Measurements from ENCODE around the gene CIDEC.
A peak's percentile ranks its signal among the peaks of the same experiment; 100 is the strongest.

Gene CIDEC

GRCh38 chr3:9820946-9821345 lies 59.1 kb downstream of the CIDEC start:
- H3K79me2 ChIP-seq (ENCODE audit: insufficient read depth, low read length), result no peaks in the 10 kb centered on the region
- H3K4me3 ChIP-seq (ENCODE audit: low read length, poor library complexity, severe bottlenecking), result no peak overlapping the region
- no peaks in the 10 kb centered on the region for H3K9me2 ChIP-seq (replicated peaks; ENCODE audit: low read depth, low read length)
- H3K9me3 ChIP-seq (ENCODE audit: insufficient read depth, low read depth, low read length), result no peaks in the 10 kb centered on the region
- no peaks in the 10 kb centered on the region for H3K27me3 ChIP-seq (ENCODE audit: insufficient read depth, low read length, poor library complexity, severe bottlenecking)
- H3K9ac ChIP-seq (ENCODE audit: low read depth, low read length, poor library complexity, severe bottlenecking), result no peak overlapping the region
- no peaks in the 10 kb centered on the region for H3K4me1 ChIP-seq (ENCODE audit: insufficient read depth, low read length, poor library complexity, severe bottlenecking)
- no peak overlapping the region for H2AFZ ChIP-seq (ENCODE audit: low read length)
- H3K36me3 ChIP-seq (ENCODE audit: insufficient read depth, low read length), result no peaks in the 10 kb centered on the region
- TF ChIP-seq EZH2phosphoT487 (IDR thresholded peaks at IDR 0.05; ENCODE audit: borderline replicate concordance) (no peak), CTCF (conservative IDR thresholded peaks at IDR 0.05; ENCODE audit: low read length) (peak; percentile 53)
- H4K20me1 ChIP-seq (ENCODE audit: insufficient read depth, low read length, poor library complexity, severe bottlenecking), result no peaks in the 10 kb centered on the region
- no peaks in the 10 kb centered on the region for H3F3A ChIP-seq (ENCODE audit: low read depth)
- H3K4me2 ChIP-seq (ENCODE audit: low read depth, low read length, poor library complexity, severe bottlenecking), result no peak overlapping the region

GRCh38 chr3:9820543-9820942 lies 59.5 kb downstream of the CIDEC start:
- Histone ChIP-seq H3K4me2 (ENCODE audit: low read depth, low read length, poor library complexity, severe bottlenecking) (no peak overlapping the region), H3K4me3 (ENCODE audit: low read length, poor library complexity, severe bottlenecking) (no peak overlapping the region), H3K79me2 (ENCODE audit: insufficient read depth, low read length) (no peaks in the 10 kb centered on the region), H3K9ac (ENCODE audit: low read depth, low read length, poor library complexity, severe bottlenecking) (no peak overlapping the region), H3K9me3 (ENCODE audit: insufficient read depth, low read depth, low read length) (no peaks in the 10 kb centered on the region), H3K36me3 (ENCODE audit: insufficient read depth, low read length) (no peaks in the 10 kb centered on the region), H3K27me3 (ENCODE audit: insufficient read depth, low read length, poor library complexity, severe bottlenecking) (no peaks in the 10 kb centered on the region), H4K20me1 (ENCODE audit: insufficient read depth, low read length, poor library complexity, severe bottlenecking) (no peaks in the 10 kb centered on the region), H3F3A (ENCODE audit: low read depth) (no peaks in the 10 kb centered on the region), H3K9me2 (replicated peaks; ENCODE audit: low read depth, low read length) (no peaks in the 10 kb centered on the region), H2AFZ (ENCODE audit: low read length) (no peak overlapping the region), H3K4me1 (ENCODE audit: insufficient read depth, low read length, poor library complexity, severe bottlenecking) (no peaks in the 10 kb centered on the region)
- no peak for TF ChIP-seq EZH2phosphoT487 (IDR thresholded peaks at IDR 0.05; ENCODE audit: borderline replicate concordance)
- no peak for TF ChIP-seq CTCF (conservative IDR thresholded peaks at IDR 0.05; ENCODE audit: low read length)

- no peaks in the 10 kb centered on the region for H3K27me3 ChIP-seq (ENCODE audit: insufficient read depth, low read length, poor library complexity, severe bottlenecking)
- no peak overlapping the region for H3K9ac ChIP-seq (ENCODE audit: low read depth, low read length, poor library complexity, severe bottlenecking)
- no peak overlapping the region for H3K4me2 ChIP-seq (ENCODE audit: low read depth, low read length, poor library complexity, severe bottlenecking)
- H3K4me1 ChIP-seq (ENCODE audit: insufficient read depth, low read length, poor library complexity, severe bottlenecking), result no peaks in the 10 kb centered on the region
- H3K9me2 ChIP-seq (replicated peaks; ENCODE audit: low read depth, low read length), result no peaks in the 10 kb centered on the region
- TF ChIP-seq EZH2phosphoT487 (IDR thresholded peaks at IDR 0.05; ENCODE audit: borderline replicate concordance) (no peak), CTCF (conservative IDR thresholded peaks at IDR 0.05; ENCODE audit: low read length) (no peak)
- H2AFZ ChIP-seq (ENCODE audit: low read length), result no peak overlapping the region
- no peaks in the 10 kb centered on the region for H3K79me2 ChIP-seq (ENCODE audit: insufficient read depth, low read length)
- H3F3A ChIP-seq (ENCODE audit: low read depth), result no peaks in the 10 kb centered on the region
- no peaks in the 10 kb centered on the region for H4K20me1 ChIP-seq (ENCODE audit: insufficient read depth, low read length, poor library complexity, severe bottlenecking)
- peaks cover 1% of the 10 kb centered on the region; the same call in 1 of the 2 replicates for H3K36me3 ChIP-seq (ENCODE audit: insufficient read depth, low read length)
- H3K4me3 ChIP-seq (ENCODE audit: low read length, poor library complexity, severe bottlenecking), result no peak overlapping the region
- H3K9me3 ChIP-seq (ENCODE audit: insufficient read depth, low read depth, low read length), result no peaks in the 10 kb centered on the region
Observed at GRCh38 chr3:9818666-9819335, 61.3 kb downstream of the CIDEC start.

Measured in Loucy (cell line).